Muscle of back (tissue), 11 donors: Measurements from ENCODE around the gene TRMT1. TPM values are rescaled to one million over a fixed set of nuclear protein-coding genes. Genes with fewer than 3 reads are reported as not detected.
"Not testable (repeated sequence)": the region's sequence is repeated elsewhere in the genome, so short reads cannot be mapped to it uniquely, and the experiment has no call there.

Experiments
- DNase-seq, 3 donors: peaks; one replicate each; pipeline versions ENCODE4 v3.0.0 to v3.0.0-alpha.2; 2013
- polyA plus RNA-seq, 10 donors: library from polyadenylated mRNA; unstranded; fragments of 120-200 nt; gene quantifications; one replicate each; pipeline ENCODE4 v1.2.1, GENCODE V29; 2013; ENCODE audit not compliant: insufficient read length in 10 of 10

Gene TRMT1
- polyA plus RNA-seq, 10 donors: 16.6 to 38.8 (median 23.8) TPM

DNA sequence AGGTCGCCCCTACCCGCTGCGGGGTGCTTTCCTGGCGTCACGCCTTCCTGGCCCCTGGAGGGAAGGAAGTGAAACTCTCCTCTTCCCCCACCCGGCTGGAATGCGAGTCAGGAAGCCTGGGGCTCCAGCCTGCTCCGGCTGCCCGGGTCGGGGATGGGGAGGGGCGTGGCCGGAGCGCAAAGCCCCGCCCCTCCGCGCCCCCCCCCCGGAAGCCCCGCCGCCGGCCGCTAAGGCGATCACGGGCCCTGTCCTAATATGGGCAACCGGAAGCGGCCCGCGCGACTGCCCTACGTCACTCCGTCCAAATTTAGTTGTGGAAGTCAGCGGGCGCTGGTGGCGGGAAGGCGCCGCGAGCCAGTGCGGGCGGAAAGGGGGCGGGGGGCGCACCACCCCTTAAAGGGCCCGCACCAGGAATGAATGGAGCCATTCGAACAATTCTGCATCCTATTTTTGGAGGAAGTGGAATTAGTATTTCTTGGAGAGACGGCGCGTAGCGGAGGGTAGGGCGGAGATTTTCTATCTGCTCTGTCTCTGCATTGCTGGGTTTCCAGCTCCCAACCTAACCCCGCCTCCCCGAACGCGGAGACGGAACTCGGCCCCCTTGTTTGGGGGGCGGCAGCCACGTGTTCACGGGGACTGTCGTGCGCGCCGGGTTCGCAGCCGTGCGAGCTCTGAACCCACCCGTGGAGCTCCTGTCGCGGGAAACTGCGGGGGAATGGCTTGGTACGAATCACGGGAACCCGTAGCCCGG lies 35.2 kb upstream of the TRMT1 start:
- peak; percentile 98 to 99 (median 99) for DNase-seq

DNA sequence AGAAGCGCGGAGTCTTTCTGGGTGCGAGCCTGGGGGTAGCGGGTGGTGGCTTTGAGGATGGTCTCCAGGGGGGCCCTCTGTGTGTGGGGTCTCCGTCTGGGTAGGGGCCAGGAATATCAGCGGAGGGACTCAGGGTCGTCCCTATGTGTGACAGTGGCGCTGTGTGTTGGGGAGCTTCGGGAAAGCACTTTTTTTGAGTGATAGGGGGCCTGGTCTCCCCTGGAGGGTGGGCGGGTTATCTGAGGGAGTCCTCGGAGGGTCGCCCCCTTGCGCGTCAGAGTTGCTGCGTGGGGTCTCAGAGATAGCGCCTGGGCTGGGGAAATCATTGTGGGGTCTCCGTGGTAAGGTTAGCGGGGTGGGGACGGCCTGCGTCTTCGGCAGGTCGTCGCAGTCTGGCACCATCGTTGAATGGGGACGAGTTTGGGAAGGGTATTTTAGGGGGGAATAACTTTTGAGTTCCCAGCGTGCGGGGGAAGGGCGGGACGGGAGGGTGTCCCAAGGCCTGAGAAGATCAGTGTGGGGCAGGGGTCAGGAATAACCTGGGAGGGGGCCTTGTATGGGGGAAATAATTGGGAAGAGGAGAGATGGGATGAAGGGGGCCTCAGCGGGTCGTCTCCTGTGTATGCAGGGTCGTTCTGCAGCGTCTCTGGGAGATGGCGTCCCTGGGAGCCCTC lies 34.5 kb upstream of the TRMT1 start:
- DNase-seq: peak in 1 of 3 donors; percentile 53

DNA sequence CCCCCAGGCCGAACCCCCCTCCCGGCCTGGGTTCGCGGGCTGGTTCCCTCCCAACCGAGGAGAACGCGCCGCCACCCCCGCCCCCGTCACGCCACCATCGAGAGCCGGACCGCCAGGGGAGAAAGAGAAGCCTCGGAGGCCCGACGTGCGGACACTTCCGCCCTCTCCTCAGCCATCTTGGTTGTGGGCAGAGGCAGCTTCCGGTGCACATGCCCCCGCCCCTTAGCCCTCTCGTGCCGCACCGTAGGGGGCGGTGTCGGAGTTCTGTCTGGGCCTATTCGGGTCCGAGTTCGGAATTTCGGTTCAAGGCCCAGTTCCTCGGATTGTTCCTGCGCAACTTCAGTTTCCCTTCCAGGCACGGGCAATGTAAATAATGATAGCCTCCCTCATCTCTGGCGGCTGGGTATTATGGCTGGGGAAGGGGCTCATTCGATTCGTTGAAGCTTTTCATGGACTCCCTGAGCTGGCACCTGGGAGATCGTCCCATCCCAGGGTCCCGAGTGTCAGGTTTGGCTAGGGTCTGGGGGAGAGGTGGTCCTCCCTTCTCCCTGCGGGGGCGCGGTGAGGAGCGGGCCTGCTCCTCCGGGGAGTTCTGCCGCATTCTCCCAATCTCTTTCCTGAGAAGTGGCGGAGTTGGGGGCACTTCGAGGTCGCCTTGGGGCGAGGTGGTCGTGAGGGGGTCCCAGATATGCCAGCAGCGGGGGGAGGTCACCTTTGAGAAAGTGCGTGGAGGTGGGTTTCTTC lies 33.8 kb upstream of the TRMT1 start, which contains the start of the genes IER2 and STX10:
Gene IER2, plus strand, starts transcription at position 225 of the 744 bp plus-strand sequence. CDS start 2,776 bp downstream, outside the sequence.
Gene STX10, minus strand, starts transcription at position 189 of the 744 bp plus-strand sequence. CDS start 202 bp downstream, outside the sequence.
- peak; percentile 94 to 98 (median 95) for DNase-seq

DNA sequence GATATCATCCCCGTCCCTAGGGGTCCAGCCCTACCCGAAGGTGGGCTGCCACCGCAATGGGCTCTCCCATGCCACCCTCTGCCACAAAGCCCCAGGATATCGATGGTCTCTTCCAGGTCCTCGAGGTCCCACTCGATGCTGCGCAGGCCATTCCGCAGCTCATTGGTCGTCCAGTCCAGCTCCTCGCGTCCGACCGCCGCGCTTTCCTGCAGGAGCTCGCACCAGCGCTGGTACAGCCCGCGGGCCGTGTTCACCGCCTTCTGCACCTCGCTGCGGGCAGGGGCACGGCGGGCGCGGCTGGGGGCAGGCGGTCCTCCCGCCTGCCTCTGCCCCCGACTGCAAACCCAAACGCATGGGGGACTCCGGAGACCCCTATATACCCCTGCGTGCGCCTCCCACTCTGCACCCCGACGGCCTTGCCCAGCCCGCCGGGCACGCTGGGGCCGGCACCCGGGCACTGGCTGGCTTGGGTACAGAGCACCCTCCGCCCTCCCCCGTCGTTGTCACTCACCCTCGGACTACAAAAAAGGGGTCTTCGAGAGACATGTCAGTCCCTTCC lies 33.2 kb upstream of the TRMT1 start:
- DNase-seq: peak; percentile 22 to 77 (median 34)

DNA sequence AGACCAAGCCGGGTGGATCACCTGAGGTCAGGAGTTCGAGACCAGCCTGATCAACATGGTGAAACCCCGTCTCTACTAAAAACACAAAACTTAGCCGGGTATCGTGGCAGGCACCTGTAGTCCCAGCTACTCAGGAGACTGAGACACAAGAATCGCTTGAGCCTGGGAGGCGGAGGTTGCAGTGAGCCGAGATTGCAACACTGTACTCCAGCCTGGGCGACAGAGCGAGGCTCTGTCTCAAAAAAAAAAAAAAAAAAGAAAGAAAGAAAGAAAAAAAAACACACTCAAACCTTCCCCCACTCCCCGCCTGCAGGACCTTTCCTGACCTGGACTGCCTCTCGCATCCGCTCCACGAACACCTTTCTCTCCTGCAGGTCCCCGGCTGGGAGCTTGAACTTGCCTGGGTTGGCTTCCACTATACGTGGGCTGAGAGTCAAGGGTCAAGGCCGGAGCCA lies 32.7 kb upstream of the TRMT1 start:
- DNase-seq: not testable (repeated sequence)

DNA sequence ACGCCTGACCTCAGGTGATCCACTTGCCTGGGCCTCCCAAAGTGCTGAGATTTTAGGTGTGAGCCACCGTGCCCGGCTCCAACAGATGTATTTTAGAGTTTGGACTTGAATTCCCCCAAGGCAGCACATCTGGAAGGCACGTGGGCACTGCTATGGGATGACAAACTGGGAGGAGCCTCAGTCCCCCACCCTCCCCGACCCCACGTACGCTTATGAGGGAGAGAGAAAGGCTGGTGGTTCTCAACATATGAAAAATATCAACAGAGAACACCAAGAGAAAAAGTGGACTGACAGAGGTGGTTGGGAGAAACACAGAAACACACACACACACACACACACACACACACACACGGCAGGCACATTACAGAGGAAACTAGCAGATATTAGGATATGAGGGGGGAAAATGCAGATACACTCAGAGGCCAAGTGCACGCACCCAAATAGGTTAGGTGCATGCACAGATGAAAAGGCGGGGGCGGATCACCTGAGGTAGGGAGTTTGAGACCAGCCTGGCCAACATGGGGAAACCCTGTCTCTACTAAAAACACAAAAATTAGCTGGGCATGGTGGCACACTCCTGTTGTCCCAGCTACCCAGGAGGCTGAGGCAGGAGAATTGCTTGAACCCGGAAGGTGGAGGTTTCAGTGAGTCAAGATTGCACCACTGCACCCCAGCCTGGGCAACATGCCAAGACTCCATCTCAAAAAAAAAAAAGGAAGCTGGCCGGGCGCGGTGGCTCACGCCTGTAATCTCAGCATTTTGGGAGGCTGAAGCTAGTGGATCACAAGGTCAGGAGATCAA lies 30.4 kb upstream of the TRMT1 start:
- no peak for DNase-seq

DNA sequence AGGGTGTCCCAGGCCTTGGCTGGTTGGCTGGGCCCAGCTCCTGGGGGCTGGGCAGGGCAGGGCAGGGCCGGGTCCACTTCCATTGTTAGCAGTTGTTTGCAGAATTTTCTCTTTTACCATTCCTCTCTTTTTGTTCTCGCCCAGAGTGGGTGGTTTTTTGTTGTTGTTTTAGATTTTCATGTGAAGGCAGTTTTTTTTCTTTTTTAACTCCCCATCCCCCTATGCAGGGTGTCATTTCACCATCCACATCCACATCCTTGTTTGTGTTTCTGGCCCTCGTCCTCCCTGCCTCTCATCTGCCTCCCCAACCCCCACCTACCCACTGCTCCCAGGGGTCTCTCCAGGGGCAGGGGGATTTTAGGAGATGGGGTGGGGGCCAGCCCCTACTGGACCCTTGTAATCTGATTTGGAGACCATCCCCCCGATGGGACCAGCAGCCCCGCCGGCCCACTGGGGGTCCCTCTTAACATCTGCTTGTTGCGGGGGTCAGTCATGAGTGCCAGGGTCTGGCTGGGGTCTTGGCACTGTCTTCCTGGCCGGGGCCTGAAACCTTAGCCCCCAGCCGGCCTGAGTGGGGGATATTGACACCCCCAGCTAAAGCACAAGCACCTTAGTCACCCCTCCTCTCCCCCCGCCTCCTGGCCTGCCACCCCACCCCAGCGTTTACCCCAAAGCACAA lies 23.2 kb upstream of the TRMT1 start:
- DNase-seq: no peak

DNA sequence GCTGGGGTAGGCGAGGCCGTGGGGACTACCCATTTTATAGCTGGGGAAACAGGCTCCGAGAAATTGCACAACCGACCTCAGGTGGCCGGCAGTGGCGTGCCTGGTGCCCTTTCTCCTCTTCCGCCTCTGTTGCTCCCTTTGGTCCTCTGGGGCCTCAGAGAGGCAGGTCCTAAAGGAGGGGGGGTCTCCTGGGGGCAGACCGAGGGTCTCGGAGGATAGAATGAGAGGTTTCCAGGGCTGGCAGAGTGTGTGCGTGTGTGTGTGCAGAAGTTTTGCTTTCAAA lies 22.3 kb upstream of the TRMT1 start:
- no peak for DNase-seq

DNA sequence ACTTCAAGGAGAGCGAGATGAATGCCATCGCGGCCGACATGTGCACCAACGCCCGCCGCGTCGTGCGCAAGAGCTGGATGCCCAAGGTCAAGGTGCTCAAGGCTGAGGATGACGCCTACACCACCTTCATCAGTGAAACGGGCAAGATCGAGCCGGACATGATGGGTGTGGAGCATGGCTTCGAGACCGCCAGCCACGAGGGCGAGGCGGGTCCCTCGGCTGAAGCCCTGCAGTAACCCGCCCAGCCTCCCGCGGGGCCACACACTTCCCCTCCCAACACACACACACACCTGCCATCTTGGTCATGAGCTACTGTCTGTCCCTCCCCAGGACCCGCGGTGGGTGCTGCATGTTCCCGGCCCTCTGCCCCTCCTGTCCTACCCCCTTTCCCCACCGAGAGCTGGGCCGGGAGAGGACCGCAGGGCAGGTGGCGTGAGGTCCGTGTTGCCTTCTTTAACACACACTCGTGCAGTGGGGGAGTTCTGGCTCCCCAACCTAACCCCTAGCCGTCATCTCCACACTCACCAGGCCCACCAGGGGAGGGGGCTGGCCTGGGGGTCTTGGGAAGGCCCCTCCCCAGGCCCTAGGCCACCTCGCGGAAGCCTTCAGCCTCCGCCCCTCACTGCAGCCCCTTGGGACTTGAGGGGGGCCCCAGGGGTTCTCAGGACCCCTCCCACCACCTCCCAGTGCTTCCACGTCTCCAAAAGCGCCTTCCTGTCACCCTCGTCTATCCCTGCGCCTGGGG lies 21.8 kb upstream of the TRMT1 start:
- no peak for DNase-seq

DNA sequence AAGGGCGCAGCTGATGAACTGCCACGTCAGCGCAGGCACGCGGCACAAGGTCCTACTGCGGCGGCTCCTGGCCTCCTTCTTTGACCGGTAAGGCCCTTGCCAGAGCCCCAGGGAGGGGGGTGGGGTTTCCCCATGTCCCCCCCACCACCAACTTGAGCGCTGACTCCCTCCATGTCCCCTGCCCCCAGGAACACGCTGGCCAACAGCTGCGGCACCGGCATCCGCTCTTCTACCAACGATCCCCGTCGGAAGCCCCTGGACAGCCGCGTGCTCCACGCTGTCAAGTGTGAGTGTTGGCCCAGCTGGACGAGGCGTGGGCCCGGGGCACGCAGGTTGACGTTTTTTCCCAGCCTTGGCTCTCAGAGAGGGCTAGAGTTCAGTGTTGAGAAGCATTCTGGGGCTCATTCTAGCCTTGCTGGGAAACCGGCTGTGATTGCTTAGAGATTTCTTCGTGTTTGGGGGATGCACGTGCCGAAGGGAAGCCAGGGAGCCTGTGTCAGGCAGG lies 20.8 kb upstream of the TRMT1 start:
- no peak for DNase-seq

DNA sequence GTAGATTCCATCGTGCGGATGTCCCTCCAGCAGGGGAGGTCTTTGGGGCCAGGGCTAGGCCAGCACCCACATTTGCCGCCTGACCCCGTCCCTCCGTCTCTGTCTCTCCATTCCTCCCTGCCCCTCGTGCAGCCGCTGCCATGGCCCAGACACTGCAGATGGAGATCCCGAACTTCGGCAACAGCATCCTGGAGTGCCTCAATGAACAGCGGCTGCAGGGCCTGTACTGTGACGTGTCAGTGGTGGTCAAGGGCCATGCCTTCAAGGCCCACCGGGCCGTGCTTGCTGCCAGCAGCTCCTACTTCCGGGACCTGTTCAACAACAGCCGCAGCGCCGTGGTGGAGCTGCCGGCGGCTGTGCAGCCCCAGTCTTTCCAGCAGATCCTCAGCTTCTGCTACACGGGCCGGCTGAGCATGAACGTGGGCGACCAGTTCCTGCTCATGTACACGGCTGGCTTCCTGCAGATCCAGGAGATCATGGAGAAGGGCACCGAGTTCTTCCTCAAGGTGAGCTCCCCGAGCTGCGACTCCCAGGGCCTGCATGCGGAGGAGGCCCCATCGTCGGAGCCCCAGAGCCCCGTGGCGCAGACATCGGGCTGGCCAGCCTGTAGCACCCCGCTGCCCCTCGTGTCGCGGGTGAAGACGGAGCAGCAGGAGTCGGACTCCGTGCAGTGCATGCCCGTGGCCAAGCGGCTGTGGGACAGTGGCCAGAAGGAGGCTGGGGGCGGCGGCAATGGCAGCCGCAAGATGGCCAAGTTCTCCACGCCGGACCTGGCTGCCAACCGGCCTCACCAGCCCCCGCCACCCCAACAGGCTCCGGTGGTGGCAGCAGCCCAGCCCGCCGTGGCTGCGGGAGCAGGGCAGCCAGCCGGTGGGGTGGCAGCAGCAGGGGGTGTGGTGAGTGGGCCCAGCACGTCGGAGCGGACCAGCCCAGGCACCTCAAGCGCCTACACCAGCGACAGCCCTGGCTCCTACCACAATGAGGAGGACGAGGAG lies 18.8 kb upstream of the TRMT1 start:
- DNase-seq: no peak

DNA sequence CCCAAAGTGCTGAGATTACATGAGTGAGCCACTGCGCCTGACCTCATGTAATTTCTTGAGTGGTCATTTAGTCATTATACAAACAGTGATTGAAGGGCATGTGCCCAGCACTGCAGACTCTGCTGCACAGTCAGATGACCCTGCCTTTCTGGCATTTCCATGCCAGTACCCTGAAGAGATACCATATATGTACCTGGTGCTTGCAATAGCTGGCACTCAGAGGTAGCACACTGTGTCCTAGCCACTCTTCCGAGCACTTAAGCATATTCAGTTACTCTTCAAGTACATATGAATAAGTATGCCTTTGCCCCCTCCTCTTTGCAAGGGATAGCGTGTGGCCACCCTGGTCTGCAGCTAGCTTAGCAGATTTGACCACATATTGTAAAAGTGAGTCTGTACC lies 18.1 kb upstream of the TRMT1 start:
- no peak for DNase-seq

DNA sequence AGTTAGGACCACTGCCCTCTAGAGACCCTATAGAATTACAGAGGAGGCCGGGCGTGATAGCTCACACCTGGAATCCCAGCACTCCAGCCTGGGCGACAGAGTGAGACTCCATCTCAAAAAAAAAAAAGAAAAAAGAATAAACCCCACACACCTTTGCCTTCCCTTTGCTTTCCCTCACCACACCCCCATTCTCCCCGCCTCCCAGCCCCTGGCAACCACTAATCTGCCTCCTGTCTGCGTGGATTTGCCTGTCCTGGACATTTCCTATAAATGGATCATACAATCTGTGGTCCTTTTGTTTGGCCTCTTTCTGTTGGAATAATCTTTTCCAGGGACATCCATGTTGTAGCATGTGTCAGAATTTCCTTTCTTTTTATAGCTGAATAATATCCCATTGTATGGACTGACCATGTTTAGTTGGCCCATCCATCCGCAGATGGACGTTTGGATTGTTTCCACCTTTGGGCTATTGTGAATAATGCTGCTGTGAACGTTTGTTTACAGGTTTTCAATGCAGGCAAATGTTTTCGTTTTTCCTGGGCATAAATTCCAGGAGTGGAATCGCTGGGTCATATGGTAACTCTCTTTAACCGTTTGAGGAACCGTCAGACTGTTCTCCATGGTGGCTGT lies 16.8 kb upstream of the TRMT1 start:
- DNase-seq: no peak

DNA sequence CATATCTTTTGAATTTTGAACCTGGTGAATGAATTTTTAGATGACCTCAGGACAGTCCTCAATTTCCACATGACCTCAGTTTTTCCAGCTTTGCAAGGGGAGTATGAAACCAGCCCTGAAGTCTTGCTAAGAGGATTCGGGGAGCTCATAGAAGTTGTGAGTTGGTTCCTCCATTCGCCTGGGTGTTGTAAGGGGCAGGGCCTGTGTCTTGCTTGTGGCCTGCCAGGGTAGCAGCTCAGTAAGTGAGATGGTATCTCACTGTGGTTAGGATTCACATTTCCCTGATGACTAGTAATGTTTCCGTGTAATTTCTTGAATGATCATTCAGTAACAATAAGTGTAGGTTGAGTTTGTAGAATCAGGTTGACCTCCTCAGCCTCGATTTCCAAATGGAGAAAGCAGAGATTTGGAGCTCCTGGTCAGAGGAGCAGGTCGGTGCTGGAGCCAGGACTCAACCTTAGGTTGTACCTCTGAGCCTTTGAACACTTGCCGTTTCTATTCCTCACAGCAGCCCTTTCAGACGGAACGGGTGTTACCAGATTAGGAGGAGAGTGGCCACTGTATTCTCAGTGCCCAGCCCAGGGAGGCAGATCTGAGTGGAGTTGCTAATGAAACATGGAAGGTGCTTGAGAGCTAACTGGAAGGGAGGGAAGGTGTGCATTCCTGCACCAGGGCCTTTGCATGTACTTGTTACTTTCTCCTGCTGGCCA lies 16.1 kb upstream of the TRMT1 start:
- no peak for DNase-seq

DNA sequence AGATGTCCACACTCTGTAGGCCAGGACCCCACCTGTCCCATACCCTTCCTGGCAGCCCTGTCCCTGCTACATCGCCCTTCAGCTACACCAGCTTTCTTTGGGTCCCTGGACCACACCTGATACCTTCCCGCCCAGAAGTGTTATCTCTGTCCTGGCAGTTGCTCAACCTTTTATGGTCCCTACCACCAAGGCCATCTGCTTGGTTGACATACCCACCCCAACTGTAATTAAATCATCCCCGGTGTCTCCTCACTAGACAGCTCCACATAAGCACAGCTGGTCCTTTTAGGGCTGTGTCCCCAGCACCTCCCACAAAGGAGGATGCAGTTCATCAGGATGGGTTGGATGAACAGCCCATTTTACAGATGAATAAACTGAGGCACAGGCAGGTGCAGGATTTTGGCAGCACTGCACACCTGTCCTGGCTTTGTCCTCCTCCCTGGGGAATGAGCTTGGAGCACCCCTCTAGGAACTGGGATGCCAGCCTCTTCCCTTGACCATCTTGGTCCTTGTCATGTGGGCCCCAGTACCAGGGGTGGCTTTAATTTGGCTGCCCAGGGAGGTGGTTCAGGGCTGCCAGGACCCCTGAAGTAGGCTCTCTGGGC lies 14.4 kb upstream of the TRMT1 start:
- DNase-seq: no peak

DNA sequence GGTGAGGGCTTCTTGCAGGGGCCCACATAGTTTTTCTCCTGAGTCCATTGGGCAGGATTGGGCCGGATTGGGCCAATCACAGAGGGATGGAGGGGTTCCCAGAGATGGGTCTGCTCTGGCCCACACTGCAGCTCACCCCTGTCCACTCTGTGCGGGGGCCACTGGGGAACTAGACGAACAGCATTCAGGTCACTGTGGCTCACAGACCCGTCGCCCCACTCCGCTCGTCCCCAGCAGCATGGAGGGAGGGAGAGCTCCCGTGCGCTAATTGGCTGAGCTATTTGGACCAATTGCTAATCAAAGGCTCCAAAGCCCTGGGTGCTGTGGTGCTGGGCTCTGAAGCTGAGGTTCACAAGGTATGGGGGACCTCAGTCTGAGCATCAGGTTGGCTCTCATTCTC lies 12.8 kb upstream of the TRMT1 start:
- DNase-seq: no peak

DNA sequence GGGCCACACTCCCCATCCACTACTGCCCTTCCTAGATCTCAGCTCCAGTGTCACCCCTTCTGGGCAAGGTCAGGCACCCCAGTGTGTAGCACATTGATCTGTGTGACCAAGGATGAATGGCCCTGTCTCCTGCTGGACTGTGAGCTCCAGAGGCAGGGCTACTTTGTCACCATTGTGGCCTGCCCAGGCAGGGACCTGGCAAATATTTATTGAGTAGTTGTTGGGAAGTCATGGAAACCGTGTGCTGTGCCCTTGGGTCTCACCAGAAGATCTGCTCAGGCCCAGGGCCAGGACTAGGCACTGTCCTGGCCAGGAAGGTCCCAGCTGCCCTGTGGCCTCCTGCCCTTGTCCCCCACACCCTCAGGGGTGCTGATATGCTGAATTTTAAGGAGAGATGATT lies 12.0 kb upstream of the TRMT1 start:
- DNase-seq: no peak
